ENCODE results near the gene RPS14.

GRCh38 chr5:150498501-150498900 is 49.0 kb upstream of the RPS14 start:
- TF ChIP-seq SIN3A (IDR thresholded peaks at IDR 0.05; ENCODE audit: borderline replicate concordance, insufficient read depth, low read length): no peak
- no peak for TF ChIP-seq POLR2AphosphoS5 (IDR thresholded peaks at IDR 0.05; ENCODE audit: low read depth, low read length)
